ENCODE data around the gene ABHD2.
"Not testable (repeated sequence)": the region's sequence is repeated elsewhere in the genome, so short reads cannot be mapped to it uniquely, and the experiment has no call there.

ABHD2 gene

DNA sequence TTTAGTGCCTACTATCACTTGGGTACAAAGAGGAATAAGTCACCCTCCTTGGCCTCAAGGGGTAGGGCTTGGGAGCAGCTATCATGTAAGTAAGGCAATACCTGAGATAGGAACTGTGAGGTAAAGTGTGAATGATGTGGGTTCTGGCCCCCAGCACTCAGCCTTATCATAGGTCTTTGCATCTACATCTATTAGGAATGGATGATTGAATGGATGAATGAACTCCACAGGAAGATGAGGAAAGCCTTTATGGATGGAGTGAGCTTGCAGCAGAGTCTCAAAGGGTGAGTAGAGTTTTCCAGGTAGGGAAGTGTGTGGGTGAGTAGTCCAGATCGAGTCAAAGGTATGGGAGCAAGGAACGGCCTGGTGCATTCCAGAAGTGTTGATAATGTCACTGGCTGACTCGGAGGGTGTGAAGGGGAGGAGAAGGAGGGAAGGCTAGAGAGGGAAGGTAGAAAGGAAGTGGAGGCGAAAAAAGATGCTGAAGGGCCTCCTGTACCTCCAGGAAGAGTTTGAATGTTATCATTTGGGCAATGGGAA lies 13.1 kb upstream of the ABHD2 start:
- no peak for DNase-seq (ENCODE audit: low read depth)

DNA sequence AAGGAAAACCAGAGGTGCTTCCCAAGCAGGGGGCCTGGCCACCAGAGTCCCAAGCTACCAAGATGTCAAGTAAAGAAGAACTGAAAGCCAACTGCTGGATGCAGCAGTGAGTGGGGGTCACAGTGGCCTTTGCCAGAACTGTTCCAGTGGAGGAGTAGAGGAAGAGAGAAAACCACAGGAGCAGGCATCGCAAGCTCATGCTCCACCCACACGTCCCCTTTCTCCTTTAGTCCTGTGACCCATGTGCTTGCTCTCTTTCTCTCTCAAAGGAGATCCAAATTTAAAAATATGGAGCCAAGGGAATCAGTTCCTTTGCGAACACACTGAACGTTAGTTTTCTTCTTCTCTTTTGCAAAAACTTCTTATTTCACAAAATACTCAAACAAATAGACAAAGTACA lies 12.4 kb upstream of the ABHD2 start:
- no peak for DNase-seq (ENCODE audit: low read depth)

DNA sequence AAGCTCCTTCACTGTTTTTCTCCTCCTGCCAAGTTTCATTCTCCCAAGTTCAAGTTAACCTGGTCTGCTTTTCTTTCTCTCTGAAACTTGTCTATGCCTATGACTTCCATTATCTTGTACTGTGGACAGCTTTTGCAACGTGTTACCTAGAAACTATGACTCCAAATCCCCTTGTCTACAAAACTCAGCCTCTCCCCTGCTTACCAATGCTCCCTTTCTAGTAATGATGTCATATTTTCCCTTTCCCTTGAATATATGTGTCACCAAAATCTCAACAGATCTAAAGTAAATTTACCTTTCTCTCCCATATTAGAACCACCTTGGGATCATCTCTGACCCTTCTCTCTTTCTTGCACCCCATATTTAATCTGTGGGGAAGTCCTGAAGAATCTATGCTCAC lies 10.5 kb upstream of the ABHD2 start:
- DNase-seq (ENCODE audit: low read depth), result no peak

DNA sequence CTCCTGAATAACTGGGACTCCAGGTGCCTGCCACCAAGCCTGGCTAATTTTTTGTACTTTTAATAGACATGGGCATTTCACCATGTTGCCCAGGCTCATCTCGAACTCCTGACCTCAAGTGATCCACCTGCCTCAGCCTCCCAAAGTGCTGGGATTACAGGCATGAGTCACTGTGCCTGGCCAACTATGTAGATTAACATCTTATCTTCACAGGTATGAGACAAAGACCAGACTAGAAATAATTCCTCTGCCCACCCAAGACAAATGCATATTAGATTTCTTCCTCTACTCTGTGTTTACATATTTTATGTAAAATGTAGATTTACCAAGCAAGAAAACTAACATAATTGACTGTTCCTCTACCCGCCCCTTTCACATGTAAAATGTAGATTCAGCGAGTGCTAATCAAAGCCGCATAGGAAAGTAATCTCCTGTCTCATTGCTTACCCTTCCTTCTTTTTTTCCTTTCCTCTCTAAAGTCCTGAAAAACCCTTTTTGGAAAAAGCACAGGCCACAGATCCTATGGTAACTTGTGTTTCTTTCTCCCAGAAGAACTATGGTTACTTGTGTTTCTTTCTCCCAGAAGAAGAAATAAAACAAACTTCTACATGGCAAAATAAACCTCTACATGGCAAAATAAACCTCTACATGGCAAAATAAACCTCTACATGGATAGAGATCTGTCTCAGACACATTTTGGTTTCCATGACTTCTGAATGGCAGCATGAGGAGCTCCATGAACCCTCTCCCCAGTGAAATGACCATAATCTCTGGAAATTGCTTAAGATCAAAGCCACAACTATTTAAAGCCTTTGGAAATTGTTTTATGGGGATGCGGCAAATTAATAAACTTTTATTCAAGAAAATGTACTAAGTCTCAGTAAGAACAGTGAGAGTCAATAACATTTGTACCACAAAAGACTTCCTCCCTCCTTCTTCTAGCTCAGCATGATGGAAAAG lies 9.1 kb upstream of the ABHD2 start:
- DNase-seq (ENCODE audit: low read depth), result no peak

DNA sequence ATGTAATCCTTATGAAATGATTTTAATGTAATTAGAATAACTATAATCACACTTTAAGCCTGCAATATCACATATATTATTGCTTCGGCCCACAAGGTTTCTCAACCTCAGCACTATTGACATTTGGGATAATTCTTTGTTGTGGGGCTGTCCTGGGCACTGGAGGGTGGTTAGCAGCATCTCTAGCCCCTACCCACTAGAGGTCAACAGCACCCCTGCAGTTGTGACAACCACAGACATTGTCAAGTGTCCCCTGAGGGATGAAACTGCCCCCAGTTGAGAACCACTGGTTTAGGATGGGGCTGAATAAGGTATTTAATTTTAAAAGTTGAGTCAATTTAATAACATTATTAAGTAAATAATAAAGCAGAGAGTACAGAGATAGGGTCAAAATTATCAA lies 6.4 kb upstream of the ABHD2 start:
- no peak for DNase-seq (ENCODE audit: low read depth)

DNA sequence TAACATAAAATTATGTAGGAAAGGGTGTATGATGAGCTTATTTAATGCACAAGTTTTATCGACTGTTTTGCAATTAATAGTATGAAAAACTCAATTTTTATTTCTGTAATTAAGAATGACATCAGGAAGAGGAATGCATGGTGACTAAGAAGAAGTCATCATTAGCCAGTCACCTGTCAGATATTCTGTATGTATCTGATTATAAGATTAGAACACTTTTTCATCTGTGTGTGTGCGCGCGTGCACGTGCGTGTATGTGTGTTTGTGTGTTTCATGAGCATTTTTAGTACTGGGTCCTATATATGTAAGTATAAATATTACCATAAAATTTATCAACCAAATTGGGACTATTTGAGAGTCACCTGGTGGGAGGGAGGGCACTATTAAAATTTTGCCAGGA lies 5.0 kb upstream of the ABHD2 start:
- DNase-seq (ENCODE audit: low read depth), result no peak

DNA sequence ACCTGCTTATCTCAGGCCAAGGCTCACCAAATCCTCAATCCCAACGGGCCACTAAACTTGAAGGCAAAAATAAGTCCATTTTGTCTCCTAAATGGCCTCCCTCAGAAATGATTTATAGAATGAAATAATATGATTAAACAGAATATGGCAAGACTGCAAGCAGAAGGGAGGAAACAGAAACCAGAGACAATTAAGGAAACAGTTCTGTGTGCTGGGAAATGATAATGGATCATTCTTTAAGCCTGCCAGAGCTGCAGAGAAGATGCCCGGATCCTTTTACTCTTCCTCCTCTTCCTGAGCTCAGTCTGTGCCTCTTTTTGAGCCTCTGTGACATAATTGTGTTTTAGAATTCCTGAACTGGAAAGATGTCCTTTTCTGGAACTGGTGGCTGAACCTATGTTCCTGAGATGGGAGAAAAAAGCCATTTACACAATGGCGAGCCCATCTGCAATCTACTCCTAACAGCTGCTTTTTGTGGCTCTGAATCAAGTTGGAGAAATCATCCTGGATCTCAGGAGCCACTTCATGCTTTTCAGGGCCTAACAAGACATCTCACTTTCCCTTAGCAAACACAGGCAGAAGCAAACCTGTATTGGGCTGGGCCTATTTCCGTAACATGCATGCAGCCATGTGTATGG lies 2.8 kb upstream of the ABHD2 start:
- no peak for DNase-seq (ENCODE audit: low read depth)

DNA sequence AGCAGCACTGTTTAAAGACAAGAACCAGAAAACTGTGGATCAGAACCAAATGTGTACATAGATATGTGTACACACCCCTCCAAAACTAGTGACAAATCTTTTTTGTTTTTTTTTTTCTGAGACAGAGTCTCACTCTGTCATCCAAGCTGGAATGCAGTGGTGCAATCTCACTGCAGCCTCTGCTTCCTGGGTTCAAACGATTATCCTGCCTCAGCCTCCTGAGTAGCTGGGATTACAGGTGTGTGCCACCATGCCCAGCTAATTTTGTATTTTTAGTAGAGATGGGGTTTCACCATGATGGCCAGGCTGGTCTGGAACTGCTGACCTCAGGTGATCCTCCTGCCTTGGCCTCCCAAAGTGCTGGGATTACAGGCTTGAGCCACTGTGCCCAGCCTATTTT lies 2.3 kb upstream of the ABHD2 start:
- not testable (repeated sequence) for DNase-seq (ENCODE audit: low read depth)

DNA sequence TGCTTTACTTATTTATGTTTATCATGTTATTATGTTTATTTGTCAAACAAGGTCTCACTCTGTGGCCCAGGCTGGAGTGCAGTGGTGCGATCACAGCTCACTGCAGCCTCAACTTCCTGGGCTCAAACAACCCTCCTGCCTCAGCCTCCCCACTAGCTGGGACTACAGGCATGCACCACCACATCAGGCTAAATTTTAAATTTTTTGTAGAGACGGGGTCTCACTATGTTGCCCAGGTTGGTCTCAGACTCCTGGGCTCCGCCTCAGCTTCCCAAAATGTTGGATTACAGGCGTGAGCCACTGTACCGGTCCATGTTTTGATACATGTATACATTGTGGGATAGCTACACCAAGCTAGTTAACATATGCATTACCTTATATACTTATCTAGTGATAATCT lies 1.9 kb upstream of the ABHD2 start:
- not testable (repeated sequence) for DNase-seq (ENCODE audit: low read depth)

DNA sequence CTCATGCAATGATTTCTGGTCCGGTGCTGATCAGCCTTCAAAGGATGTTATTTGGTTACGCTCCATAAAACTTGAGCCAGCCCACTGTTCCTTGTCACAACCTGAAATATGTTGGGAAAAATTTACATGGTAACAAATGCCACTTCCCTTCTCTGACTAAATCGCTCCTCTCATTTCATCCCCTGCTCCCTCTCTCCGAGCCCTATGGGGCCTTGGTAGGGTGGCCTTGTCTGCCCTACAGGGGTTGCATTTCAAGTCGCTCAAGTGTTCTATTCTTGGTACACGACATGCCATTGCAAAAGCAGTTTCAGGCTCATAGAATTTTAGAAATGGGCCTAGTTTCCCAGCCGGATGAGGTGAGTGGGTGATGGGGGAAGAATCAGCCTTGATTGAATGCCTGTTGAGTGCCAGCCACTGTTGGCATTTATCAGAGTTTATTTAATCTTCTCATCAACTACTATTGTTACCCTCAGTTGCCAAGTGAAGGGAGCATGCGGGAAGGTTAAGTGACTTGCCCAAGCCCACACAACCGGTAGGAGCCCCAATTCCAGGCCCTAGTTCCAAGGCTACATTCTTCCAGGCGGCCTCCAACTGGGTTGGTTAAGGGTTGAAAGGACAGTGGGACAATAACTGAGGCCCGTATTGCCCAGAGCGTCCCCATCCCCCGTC lies 961 bp upstream of the ABHD2 start:
- DNase-seq (ENCODE audit: low read depth), result no peak

DNA sequence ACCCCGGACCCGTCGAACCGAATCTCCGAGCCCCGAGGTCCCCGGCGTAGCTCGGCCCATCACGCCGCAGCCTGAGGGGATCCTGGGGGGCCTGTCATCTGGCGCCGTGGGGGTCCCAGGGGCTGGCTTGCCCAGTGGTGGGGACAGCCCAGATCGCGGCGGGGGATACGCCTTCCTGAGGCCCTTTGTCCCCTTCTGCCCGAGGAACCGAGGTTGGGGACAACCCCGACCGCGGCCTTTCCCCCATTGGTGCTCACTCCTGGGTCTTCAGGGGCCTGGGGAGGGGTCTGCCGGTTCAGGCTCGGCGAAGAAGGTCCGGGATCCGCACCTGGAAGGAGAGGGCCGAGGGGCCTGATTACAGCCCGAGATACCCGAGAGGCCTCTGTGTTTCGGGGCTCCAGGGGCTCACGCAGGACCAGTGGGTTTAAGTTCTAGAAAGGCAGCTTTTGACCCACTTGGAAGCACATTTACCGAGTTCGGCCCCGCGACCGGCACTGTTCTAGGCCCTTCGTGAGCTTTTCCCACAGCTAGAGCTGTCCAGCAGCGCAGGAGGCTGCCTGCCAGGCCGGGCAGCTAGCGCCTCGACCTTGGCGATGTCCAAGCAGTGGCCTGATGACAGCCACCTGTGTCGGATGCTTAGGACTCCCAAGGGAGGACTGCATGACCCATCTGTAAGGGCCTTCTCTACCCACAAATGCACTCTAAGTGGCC lies 504 bp downstream of the ABHD2 start:
- peak; percentile 7 for DNase-seq (ENCODE audit: low read depth)

DNA sequence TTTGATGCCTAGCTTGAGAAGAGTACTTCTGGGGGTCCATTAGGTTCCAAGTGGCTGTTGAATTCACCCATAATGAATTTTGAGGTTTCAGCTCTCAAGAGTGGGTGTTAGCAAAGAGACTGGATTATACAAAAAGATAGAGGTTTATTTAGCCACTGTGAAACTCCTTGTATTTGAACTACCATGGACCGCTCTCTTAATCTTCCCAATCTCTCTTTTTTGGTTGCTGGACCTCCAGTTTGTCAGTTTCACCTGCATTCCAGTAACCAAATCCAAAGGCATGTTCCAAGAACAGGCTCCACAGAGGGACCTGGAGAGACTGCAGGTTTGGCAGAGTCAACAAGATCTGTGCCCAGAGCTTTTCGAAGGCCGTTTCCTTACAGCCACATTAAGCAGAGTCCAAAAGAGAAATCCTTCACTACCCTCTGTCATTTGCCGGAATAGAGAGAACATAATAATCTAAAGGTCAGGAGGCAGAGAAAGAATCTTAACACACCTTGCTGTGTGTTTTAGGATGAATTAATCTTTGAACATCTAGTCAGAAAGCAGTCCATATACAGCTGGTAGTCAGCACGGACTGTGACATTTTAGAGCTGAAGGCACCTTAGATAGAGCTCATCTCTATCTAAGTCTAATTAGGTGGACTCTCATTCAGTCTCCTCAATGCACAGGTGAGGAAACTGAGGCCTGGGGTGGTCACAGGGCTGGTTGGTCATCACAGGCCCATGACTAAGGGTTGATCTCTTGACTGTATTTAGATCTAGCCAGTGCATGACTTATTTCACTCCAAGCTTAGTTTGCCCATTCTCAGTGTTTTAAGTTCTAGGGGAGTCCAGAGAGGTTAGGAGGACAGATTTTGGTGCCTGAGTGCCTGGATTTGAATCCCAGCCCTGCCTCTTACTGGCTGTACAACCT lies 1.3 kb downstream of the ABHD2 start:
- no peak for DNase-seq (ENCODE audit: low read depth)

DNA sequence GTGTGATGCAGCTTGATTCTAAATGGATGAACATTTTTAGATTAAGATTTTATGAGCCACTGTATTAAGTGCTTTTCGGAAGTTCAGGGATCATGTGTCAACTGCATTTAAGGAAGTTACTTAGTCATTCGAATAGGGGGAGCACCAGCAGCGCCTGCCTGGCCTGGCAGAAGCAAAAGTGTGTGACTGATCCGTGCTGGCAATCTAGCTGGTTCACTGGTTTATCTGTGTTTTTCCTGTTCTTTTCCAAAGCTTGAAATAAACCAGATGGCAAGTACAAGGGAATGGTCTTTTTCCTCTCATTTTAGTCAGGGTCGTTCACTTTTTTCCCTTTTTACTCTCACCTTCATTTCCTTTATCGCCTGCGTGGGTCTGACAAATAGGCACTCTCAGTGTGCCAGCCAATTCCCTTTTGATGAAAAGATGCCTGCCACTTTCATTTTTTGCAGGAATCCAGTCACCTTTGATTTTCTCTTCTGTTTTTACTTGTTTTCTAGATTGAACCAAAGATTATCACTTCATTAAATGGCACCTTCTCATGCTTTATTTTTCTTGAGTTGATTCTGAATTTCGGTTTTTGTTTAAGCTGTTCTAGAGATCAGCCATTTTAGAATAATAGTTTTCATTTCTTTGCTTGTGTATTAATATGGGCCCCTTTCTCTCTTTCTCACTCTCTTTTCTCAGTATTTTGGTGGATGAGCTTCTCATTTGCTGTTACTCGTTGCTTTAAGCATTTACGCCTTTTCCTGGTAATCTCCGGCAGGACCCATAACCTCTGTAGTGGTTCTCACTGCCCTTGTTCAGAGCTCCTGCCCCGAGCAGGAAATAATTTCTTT lies 2.8 kb downstream of the ABHD2 start:
- DNase-seq (ENCODE audit: low read depth), result peak; percentile 27

DNA sequence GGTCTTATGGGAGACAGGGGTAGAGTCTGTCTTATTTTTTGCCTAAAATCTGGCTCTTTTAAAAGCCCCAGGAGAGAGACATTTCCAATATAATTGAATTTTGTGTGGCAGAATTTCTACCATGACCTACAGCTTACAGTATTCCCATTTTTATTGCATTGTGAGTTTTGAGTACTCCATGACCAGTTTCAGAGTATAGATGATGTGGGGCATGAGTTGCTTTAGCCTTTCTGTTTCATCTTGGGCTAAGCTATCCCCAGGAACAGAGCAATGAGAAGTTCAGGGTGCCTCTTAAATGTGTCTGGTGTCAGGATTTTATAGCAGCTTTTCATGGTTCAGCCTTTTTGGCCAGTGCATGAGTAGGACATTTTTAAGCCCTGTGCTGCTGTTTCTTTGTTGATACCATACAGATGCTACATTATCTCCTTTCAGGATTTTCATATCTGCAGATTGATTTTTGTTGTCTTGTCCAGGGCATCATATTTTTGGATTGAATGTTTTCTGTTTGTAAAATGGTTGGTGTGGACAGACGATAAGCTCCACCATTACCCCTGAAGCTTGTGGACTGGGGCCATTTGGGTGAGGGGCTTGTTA lies 3.5 kb downstream of the ABHD2 start:
- DNase-seq (ENCODE audit: low read depth), result no peak

DNA sequence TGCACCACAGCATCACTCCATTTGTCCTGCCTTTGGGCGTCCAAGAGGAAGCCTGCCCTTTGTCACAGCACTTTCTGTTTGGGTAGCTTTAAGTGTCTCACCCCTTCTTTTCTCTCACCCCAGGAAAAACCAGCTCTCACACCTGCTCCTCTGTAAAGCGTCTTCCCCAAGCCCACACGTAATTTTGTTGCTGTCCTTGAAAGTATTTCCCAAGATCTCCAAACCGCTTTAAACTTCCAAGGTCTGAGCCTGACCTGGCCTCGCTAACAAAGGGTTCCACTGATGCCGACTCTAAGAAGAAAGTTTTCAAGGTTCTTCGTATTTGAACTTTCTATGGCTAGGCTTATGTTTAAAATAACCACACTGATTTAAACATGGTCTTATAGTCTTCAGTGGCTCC lies 5.3 kb downstream of the ABHD2 start:
- DNase-seq (ENCODE audit: low read depth), result no peak

DNA sequence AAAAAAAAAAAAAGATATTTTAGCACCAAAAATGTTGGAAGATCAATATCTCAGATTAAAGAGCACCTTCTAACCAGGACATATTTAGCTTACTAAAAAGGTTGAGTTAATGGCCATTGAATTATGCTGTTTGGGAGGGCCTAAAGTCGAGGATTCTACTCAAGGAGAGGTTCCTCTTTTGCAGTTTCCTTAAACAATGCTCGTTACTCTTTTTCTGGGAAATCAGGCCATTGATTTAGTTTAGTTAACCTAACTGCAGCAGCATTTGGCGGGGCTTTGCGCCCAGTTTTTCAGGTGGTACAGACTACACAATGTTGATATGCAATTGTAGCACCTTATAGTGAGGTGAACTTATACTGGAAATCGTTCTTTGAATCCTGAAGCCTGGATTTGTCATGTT lies 6.8 kb downstream of the ABHD2 start:
- no peak for DNase-seq (ENCODE audit: low read depth)

DNA sequence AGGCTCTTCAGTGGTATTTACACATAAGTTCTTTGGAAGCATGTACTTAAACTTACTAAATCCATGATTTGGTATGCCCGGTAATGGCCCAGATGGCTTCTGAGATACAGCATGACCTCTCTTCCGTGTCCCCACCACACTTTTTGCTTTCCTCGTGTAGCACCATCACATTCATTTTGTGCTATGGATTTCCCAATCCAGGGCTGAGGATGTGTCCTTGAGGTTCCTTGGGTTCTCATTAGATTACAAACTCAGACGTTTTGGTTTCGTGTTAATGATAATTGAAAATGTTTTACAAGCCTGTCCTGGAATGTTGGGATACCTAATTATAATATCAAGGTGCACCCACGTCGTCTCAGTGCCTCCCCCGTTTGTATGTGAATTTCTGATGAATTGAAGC lies 7.3 kb downstream of the ABHD2 start:
- no peak for DNase-seq (ENCODE audit: low read depth)

DNA sequence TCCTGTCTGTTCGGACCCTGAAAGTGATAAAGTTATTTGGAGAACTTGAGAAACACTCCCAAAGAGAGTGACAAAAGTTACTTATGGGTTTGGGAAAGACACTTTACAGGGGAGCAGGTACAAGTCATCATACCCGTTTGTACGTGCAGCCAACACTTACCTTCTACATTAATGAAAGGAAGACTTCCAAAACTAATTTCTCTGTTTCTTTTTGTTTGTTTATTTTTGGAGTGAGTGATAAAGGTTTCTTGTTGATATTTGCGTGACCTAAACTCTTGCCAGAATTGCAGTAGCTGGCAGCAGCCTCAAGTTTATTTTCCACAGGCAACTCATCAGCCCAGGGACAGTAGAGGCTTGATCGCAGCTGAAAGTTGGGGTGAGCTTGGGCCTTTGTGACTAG lies 8.4 kb downstream of the ABHD2 start:
- DNase-seq (ENCODE audit: low read depth), result no peak

DNA sequence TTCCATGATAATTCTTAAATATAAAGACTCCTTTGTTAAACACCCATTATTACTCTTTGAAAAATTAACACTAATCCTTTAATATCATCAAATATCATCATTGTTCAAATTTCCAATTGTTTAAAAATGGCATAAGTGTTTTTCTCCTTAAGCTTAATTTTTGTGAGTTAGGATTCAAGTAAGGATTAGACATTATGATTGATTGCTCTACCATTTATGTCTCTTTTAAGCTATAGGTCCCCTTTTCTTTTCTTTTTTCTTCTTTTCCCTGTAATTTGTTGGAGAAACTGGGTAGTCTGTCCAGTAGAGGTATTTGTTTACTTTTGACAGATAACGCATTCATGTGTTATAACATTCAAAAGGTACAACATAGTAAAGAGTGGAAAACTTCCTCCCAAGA lies 9.1 kb downstream of the ABHD2 start:
- no peak for DNase-seq (ENCODE audit: low read depth)

DNA sequence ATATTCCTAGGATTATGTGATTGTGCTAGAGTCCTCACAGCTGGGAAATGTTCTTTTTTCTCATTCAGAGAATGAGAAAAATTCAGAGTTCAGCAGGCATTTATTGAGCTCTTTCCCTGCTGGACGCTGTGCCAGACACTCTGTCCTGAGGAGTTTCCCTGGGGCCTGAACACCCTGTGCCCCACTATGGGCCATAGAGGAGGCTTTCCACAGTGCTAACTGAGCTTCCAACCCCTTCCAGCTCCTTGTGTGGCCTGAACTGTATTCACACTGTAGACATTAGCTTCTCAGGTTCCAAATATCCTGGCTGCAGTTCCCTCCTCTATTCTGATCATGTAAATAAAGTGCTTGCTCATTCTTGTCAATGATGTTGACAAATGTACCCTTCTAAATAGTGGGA lies 10.0 kb downstream of the ABHD2 start:
- DNase-seq (ENCODE audit: low read depth), result no peak

All from activated T-cell treated with anti-CD3 and anti-CD28 coated beads for 1 hour (primary cell).